ENCODE data around the gene ZDHHC4. TPM values are rescaled to one million over a fixed set of nuclear protein-coding genes. Genes with fewer than 3 reads are reported as not detected.
"Not testable (repeated sequence)": the region's sequence is repeated elsewhere in the genome, so short reads cannot be mapped to it uniquely, and the experiment has no call there.

The ZDHHC4 gene
- total RNA-seq, 2 experiments from 2014 or later = 34.2 to 35.5 TPM

DNA sequence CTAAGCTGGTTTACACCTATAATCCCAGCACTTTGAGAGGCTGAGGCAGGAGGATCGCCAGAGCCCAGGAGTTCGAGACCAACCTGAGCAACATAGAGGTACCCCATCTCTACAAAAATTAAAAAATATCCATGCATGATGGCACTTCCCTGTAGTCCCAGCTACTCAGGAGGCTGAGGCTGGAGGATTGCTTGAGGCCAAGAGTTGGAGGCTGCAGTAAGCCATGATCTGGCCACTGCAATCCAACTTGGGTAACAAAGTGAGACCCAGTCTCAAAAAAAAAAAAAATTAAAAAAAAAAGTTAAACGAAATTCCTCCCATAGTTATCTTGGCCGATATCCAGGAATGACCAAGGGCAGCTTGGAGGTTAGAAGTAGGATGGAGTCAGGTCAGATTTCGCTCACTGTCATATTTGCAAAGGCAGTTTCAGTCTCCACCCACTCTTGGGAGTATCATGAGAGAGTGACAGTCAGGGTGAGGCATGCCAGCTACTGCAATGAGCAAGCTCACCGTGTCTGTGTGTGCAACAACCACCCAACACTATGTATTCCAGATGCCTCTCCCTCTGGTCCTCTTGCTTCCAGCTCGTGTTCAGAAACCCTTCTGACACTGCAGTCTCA is 6.0 kb upstream of the ZDHHC4 start:
- Mint-ChIP-seq H3K27me3 (peaks cover 3% of the 10 kb centered on the region), H3K36me3 (ENCODE audit: low read depth) (no peaks in the 10 kb centered on the region), H3K9me3 (no peaks in the 10 kb centered on the region), H3K27ac (no peak overlapping the region), H3K4me1 (peaks cover 4% of the 10 kb centered on the region), H3K4me3 (no peak overlapping the region)
- ChIA-PET POLR2A (interaction anchor here (0.7 to 1.1 kb wide), 2 partner anchors 10 to 18 kb away, joined by 3 to 4 read pairs; partner anchors contain the start of gene INTS15), CTCF (interaction anchor here (0.6 to 1.1 kb wide), 3 partner anchors 12 to 86 kb away, joined by 3 to 6 read pairs (median 3); no protein-coding TSS in a partner anchor)
- no peak for DNase-seq

DNA sequence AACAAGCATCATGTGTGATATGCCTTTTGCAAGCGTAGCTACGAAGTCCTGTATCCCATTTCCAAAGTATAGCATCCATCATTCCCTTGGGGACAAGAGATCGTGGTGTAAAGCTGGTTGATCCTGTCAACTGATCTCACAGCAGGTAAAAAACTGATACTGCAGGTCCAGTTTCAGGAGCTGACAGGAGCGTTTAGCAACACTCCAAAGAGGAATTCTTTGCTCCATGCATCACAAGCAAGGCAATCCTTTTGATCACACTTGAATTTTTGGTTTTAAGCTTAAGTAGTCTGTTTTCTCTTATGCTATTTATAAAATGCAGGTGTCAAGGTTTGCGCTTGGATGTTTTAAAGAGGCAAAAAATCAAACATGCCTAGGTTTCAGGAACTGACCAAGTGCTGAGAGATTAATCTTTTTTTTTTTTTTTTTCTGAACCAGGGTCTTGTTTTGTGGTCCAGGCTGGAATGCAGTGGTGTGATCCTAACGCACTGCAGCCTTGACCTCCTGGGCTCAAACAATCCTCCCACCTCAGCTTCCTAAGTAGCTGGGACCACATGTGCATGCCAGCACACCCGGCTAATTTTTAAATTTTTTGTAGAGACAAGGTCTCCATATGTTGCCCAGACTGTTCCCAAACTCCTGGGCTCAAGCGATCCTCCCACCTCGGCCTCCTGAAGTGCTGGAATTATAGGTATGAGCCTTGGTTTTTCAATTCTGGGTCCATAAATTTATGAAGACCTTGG is 1.8 kb upstream of the ZDHHC4 start:
- peaks cover 21% of the 10 kb centered on the region for H3K4me1 Mint-ChIP-seq
- ChIA-PET POLR2A (interaction anchor here (4.2 kb wide), 1 partner anchor 14 kb away, joined by 49 read pairs; the partner anchor contains the start of gene INTS15), CTCF (interaction anchor here (0.6 to 4.4 kb wide), 6 partner anchors 15 to 1414 kb away, joined by 3 to 30 read pairs (median 4); partner anchors contain the start of gene INTS15)
- H3K4me3 Mint-ChIP-seq = peak overlapping the region; percentile 31
- no peaks in the 10 kb centered on the region for H3K9me3 Mint-ChIP-seq
- H3K27me3 Mint-ChIP-seq = no peaks in the 10 kb centered on the region
- H3K36me3 Mint-ChIP-seq (ENCODE audit: low read depth) = peaks cover 3% of the 10 kb centered on the region
- H3K27ac Mint-ChIP-seq = peak overlapping the region; percentile 40
- no peak for DNase-seq

DNA sequence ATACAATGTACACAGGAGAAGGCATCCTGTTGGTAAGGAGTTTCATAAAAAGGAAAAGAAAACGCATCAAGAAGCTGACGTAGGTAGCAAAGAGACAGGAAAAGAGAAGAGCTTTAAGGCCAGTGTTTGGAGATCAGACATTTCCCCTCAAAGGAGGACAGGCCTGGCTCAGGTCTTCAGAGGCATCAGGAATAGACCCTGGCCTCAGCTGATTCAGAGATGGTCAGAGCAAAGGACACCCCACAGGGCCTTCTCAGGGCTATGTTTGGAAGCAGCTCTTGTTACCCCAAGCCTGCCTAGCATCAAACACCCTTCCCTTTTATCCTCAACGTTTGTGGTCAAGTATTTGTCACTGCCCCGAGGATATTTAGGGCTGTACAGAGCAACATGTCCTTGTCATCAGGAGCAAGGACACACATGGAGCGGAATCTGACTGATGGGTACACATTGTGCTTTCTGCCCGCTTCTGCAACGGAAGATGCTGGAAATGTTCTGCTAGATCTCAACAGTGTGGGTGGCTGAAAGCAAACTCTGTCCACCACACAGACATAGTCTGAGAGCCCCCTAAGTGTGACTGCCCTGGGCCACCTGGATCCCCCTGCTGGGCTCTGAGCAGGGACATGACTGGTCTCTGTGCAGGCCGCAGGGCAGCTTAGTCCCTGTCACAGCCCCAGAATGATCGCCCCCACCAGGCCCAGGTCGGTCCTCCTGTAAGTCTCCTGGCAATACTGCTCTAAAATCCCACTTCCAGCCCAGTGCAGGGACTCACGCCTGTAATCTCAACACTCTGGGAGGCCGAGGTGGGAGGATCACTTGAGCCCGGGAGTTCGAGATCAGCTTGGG is 1.0 kb upstream of the ZDHHC4 start:
- Mint-ChIP-seq H3K4me1 (peaks cover 26% of the 10 kb centered on the region), H3K9me3 (no peaks in the 10 kb centered on the region), H3K27ac (peak overlapping the region; percentile 40), H3K27me3 (no peaks in the 10 kb centered on the region), H3K4me3 (peak overlapping the region; percentile 73), H3K36me3 (ENCODE audit: low read depth) (peaks cover 10% of the 10 kb centered on the region)
- ChIA-PET POLR2A (interaction anchor here (1.2 to 4.2 kb wide), 2 partner anchors 13 to 51 kb away, joined by 3 to 49 read pairs; partner anchors contain the start of gene INTS15), CTCF (interaction anchor here (0.6 to 4.4 kb wide), 3 partner anchors 14 to 17 kb away, joined by 3 to 30 read pairs (median 3); partner anchors contain the start of gene INTS15)
- DNase-seq = no peak

DNA sequence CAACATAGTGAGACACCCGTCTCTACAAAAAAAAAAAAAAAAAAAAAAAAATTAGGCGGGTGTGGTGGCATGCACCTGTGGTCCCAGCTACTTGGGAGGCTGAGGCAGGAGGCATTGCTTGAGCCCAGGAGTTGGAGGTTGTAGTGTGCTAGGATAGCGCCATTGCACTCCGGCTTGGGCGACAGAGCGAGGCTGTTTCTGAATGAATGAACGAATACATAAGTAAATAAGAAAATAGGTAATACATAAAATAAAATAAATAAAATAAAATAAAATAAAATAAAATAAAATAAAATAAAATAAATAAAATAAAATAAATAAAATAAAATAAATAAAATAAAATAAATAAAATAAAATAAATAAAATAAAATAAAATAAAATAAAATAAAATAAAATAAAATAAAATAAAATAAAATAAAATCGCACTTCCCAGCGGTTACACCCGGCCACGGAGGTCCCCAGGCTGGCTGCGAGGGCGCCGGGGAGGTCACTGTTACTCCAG is 336 bp upstream of the ZDHHC4 start:
- ChIA-PET CTCF (interaction anchor here (0.8 to 4.4 kb wide), 3 partner anchors 13 to 60 kb away, joined by 3 to 30 read pairs (median 4); partner anchors contain the start of gene INTS15), POLR2A (interaction anchor here (0.8 to 4.2 kb wide), 5 partner anchors 13 to 62 kb away, joined by 3 to 49 read pairs (median 3); partner anchors contain the start of gene INTS15)
- not testable (repeated sequence) for H3K27me3 Mint-ChIP-seq, DNase-seq, H3K9me3 Mint-ChIP-seq
- peaks cover 33% of the 10 kb centered on the region for H3K4me1 Mint-ChIP-seq
- H3K36me3 Mint-ChIP-seq (ENCODE audit: low read depth) = peaks cover 17% of the 10 kb centered on the region
- H3K27ac Mint-ChIP-seq = peak overlapping the region; percentile 66
- H3K4me3 Mint-ChIP-seq = peak overlapping the region; percentile 84

DNA sequence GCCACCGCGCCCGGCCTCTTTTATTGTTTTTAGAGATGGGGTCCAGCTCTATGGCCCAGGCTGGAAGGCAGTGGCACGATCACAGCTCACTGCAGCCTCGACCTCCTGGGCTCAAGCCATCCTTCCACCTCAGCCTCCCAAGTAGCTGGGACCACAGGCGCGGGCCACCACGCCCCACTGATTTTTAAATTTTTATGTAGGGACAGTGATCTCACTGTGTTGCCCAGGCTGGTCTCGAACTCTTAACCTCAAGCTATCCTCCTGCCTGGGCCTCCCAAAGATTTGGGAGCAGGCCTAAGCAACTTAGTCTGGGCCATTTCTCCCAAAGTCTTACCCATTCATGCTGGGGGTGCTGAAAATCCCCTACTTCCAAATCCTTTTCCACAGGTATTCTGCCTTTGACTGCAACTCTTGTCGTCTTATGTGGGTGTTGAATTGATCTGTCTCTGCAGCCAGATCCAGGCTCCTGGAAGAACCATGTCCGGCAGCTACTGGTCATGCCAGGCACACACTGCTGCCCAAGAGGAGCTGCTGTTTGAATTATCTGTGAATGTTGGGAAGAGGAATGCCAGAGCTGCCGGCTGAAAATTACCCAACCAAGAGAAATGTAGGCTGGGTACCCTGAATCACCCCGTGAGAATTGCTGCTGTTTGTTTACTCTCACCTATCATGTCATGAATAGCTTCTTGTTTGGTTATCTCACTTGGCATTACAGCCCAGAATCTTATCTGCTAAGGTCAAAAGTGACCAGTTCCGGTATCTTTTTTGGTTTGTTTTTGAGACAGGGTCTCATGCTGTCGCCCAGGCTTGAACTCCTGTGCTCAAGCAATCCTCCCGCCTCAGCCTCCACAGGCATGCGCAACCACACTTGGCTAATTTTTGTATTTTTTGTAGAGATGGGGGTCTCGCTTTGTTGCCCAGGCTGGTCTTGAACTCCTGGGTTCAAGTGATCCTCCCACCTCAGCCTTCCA is 1.1 kb downstream of the ZDHHC4 start:
- Mint-ChIP-seq H3K4me1 (peaks cover 37% of the 10 kb centered on the region), H3K27ac (peak overlapping the region; percentile 86), H3K9me3 (no peaks in the 10 kb centered on the region), H3K36me3 (ENCODE audit: low read depth) (peaks cover 24% of the 10 kb centered on the region), H3K4me3 (peak overlapping the region; percentile 84), H3K27me3 (no peaks in the 10 kb centered on the region)
- ChIA-PET POLR2A (interaction anchor here (0.8 to 4.2 kb wide), 5 partner anchors 11 to 71 kb away, joined by 3 to 49 read pairs (median 3); partner anchors contain the start of gene INTS15), CTCF (interaction anchor here (0.7 to 4.4 kb wide), 4 partner anchors 10 to 130 kb away, joined by 3 to 30 read pairs (median 4); partner anchors contain the start of gene INTS15)
- DNase-seq = no peak

DNA sequence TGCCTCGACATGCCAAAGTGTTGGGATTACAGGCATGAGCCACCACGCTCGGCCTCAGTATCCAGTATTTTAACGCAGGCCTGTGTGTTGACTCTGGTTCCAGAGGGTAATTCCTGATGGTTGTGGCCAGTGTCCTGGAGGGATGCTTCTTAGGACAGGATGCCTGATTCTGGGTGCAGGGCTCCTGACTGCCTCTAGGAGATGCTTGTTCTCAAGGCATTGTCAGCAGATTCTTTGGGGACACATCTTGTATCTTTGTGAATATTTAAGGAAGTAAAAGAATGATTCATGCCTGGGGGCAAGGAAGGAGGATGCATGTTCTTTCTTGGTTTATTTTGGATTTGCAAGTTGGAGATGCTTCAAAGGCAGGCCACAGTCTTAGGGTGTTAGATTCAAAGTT is 2.2 kb downstream of the ZDHHC4 start:
- no peak for DNase-seq
- Mint-ChIP-seq H3K27ac (no peak overlapping the region), H3K27me3 (no peaks in the 10 kb centered on the region), H3K4me3 (no peak overlapping the region), H3K4me1 (peaks cover 37% of the 10 kb centered on the region), H3K9me3 (no peaks in the 10 kb centered on the region), H3K36me3 (ENCODE audit: low read depth) (peaks cover 30% of the 10 kb centered on the region)
- ChIA-PET CTCF (no interaction called here), POLR2A (no interaction called here)

DNA sequence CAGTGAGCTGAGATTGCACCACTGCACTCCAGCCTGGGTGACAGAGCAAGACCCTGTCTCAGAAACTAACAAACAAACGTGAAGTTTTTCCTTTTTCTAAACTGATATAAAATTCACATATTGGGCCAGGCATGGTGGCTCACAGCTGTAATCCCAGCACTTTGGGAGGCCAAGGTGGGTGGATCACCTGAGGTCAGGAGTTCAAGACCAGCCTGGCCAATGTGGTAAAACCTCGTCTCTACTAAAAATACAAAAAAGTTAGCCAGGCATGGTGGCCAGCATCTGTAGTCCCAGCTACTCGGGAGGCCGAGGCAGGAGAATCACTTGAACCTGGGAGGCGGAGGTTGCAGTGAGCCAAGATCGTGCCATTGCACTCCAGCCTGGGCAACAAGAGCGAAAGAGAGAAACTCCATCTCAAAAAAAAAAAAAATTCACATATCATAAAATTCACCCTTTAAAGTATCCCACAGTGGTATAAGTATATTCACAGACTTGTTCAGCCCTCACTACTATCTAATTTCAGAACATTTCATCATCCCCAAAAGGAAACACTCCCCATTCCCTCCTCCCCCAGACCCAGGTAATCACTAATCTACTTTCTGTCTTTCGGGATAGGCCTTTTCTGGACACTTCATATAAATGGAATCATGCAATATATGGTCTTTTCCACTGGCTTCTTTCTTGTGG is 8.6 kb downstream of the ZDHHC4 start:
- Mint-ChIP-seq H3K36me3 (ENCODE audit: low read depth) (peaks cover 48% of the 10 kb centered on the region), H3K4me1 (peaks cover 26% of the 10 kb centered on the region)
- H3K9me3 Mint-ChIP-seq, H3K4me3 Mint-ChIP-seq, CTCF ChIA-PET, POLR2A ChIA-PET, H3K27ac Mint-ChIP-seq, H3K27me3 Mint-ChIP-seq, DNase-seq: not testable (repeated sequence)

DNA sequence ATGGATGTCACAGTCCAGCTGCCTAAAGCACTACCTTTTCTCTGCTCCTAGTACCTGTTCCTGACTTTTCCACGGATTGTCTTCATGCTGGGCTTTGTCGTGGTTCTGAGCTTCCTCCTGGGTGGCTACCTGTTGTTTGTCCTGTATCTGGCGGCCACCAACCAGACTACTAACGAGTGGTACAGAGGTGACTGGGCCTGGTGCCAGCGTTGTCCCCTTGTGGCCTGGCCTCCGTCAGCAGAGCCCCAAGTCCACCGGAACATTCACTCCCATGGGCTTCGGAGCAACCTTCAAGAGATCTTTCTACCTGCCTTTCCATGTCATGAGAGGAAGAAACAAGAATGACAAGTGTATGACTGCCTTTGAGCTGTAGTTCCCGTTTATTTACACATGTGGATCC is 11.3 kb downstream of the ZDHHC4 start:
- Mint-ChIP-seq H3K4me3 (peak overlapping the region; percentile 18), H3K27me3 (no peaks in the 10 kb centered on the region), H3K9me3 (no peaks in the 10 kb centered on the region), H3K4me1 (peaks cover 24% of the 10 kb centered on the region), H3K27ac (no peak overlapping the region), H3K36me3 (ENCODE audit: low read depth) (peaks cover 41% of the 10 kb centered on the region)
- POLR2A ChIA-PET = interaction anchor here (4.0 kb wide), 1 partner anchor 12 kb away, joined by 49 read pairs; the partner anchor contains the start of gene ZDHHC4
- DNase-seq = no peak
- CTCF ChIA-PET = interaction anchor here (1.4 kb wide), 1 partner anchor 11 kb away, joined by 3 read pairs; no protein-coding TSS in a partner anchor

DNA sequence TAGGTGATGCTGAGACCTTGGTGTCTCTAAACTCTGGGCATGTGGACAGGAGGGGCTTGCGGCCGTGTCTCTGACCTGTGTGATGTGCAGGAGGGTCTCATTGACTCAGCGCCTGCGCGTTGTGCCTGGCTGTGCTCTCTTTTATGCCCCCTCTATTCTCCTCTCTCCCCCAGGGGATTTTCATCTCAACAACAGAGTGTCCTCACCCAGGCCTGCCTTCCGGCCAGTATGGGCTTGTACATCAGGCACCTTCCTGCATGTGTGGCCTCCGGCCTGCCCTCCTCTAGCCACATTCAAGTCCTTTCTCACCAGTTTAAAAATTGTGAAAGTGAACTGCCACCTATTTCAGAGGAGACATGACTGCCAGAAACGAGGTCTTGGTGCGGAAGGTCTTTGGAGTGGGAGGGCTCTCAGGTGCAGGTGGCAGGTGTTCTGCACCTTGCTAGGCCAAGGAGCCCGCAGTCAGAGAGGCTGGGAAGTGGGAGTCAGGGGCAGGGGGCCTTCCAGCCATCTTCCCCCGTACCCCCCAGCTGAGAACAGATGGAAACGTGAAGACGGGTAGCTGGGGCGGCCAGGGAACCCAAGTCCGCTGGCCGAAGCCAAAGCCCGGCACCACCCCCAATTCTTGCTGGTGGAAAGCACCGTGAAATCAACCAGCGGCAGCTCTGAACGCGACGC is 12.0 kb downstream of the ZDHHC4 start:
- Mint-ChIP-seq H3K27ac (no peak overlapping the region), H3K4me1 (peaks cover 24% of the 10 kb centered on the region), H3K27me3 (no peaks in the 10 kb centered on the region), H3K9me3 (no peaks in the 10 kb centered on the region), H3K36me3 (ENCODE audit: low read depth) (peaks cover 42% of the 10 kb centered on the region), H3K4me3 (peak overlapping the region; percentile 63)
- CTCF ChIA-PET = interaction anchor here (1.4 to 2.6 kb wide), 2 partner anchors 11 to 13 kb away, joined by 3 to 30 read pairs; partner anchors contain the start of gene ZDHHC4
- POLR2A ChIA-PET = interaction anchor here (1.0 to 4.0 kb wide), 7 partner anchors 11 to 141 kb away, joined by 3 to 49 read pairs (median 4); partner anchors contain the start of genes ZDHHC4, ZNF316 and ZNF853
- DNase-seq = no peak

DNA sequence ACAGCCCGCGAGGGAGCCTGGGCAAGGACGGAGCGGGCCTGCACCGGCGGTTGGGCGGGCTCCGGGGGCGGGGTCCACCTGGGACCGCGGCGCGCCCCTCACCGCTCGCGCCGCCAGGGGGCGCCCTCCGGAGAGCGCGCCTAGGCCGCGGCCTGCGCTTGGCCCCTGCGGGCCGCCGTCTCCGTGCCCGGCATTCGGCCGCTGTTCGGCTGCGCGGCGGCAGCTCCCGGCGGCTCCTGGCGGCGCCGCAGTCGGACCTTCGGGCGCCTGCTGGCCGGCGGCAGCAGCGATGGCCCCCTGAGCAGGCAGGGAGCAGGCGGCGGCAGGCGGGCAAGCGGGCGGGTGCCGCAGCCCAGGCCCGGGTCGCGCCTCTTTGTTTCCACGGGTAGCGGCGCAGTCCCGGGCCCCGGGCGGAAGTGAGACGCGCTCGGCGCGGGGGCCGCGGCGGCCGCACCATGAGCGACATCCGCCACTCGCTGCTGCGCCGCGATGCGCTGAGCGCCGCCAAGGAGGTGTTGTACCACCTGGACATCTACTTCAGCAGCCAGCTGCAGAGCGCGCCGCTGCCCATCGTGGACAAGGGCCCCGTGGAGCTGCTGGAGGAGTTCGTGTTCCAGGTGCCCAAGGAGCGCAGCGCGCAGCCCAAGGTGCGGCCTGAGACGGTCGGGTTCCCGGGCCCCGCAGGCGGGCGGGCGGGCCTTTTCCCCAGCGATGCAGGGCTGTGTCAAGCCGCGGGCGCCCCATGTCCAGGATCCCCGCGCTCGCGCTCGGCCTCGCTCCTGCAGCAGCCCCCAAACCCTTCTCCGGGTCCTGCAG is 12.8 kb downstream of the ZDHHC4 start, which contains the start of gene INTS15:
Gene INTS15, plus strand, starts transcription at position 193 of the 816 bp plus-strand sequence. Its CDS starts 263 bp downstream, at position 456.
- H3K4me3 Mint-ChIP-seq = peak within 1 kb of the TSS; percentile 96
- POLR2A ChIA-PET = interaction anchor here (1.0 to 4.0 kb wide), 10 partner anchors 9 to 592 kb away, joined by 3 to 49 read pairs (median 4); partner anchors contain the start of genes C1GALT1, ZDHHC4, ZNF316 and ZNF853
- H3K4me1 Mint-ChIP-seq = peaks cover 24% of the 10 kb centered on the region

More for the DNA sequence above, 12.8 kb downstream of the ZDHHC4 start, which contains the start of gene INTS15:
- Mint-ChIP-seq H3K27me3 (no peaks in the 10 kb centered on the region), H3K9me3 (no peaks in the 10 kb centered on the region), H3K36me3 (ENCODE audit: low read depth) (peaks cover 38% of the 10 kb centered on the region), H3K27ac (peak within 1 kb of the TSS; percentile 90)
- CTCF ChIA-PET = interaction anchor here (0.7 to 2.6 kb wide), 7 partner anchors 14 to 268 kb away, joined by 3 to 30 read pairs (median 4); partner anchors contain the start of gene ZDHHC4
- peak; percentile 85 for DNase-seq
